Nephron progenitor cell (in vitro differentiated cells): ENCODE measurements around the gene HIVEP2.
A peak's percentile ranks its signal among the peaks of the same experiment; 100 is the strongest.

Experiments
- DNase-seq: peaks from one replicate; pipeline ENCODE4 v3.0.0; 2021
- H3K27ac Mint-ChIP-seq: 2 replicates; pipeline ENCODE4 v1.8.0; 2021; ENCODE audit warnings: mild to moderate bottlenecking, moderate library complexity, mixed read lengths
- H3K27me3 Mint-ChIP-seq: 2 replicates; pipeline ENCODE4 v1.8.0; 2021; ENCODE audit warnings: mild to moderate bottlenecking, low read depth, mixed read lengths; ENCODE audit not compliant: poor library complexity
- H3K36me3 Mint-ChIP-seq: 2 replicates; pipeline ENCODE4 v1.8.0; 2021; ENCODE audit warnings: low read depth, mixed read lengths
- H3K4me1 Mint-ChIP-seq: 2 replicates; pipeline ENCODE4 v1.8.0; 2021; ENCODE audit warnings: mixed read lengths
- H3K4me3 Mint-ChIP-seq: 2 replicates; pipeline ENCODE4 v1.8.0; 2021; ENCODE audit warnings: mild to moderate bottlenecking, moderate library complexity, mixed read lengths
- H3K9me3 Mint-ChIP-seq: 2 replicates; pipeline ENCODE4 v1.8.0; 2021; ENCODE audit warnings: mild to moderate bottlenecking, moderate library complexity, mixed read lengths
- TF ChIP-seq, protein P1 (sequence below): fragments of 200-600 bp; sonication (generic); IDR thresholded peaks from 2 replicates; pipeline ENCODE4 v1.5.0; 2021; ENCODE audit warnings: antibody characterized with exemption

The HIVEP2 gene, protein sequence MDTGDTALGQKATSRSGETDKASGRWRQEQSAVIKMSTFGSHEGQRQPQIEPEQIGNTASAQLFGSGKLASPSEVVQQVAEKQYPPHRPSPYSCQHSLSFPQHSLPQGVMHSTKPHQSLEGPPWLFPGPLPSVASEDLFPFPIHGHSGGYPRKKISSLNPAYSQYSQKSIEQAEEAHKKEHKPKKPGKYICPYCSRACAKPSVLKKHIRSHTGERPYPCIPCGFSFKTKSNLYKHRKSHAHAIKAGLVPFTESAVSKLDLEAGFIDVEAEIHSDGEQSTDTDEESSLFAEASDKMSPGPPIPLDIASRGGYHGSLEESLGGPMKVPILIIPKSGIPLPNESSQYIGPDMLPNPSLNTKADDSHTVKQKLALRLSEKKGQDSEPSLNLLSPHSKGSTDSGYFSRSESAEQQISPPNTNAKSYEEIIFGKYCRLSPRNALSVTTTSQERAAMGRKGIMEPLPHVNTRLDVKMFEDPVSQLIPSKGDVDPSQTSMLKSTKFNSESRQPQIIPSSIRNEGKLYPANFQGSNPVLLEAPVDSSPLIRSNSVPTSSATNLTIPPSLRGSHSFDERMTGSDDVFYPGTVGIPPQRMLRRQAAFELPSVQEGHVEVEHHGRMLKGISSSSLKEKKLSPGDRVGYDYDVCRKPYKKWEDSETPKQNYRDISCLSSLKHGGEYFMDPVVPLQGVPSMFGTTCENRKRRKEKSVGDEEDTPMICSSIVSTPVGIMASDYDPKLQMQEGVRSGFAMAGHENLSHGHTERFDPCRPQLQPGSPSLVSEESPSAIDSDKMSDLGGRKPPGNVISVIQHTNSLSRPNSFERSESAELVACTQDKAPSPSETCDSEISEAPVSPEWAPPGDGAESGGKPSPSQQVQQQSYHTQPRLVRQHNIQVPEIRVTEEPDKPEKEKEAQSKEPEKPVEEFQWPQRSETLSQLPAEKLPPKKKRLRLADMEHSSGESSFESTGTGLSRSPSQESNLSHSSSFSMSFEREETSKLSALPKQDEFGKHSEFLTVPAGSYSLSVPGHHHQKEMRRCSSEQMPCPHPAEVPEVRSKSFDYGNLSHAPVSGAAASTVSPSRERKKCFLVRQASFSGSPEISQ (N-terminal part only)

GRCh38 chr6:142945049-142945445 lies at the start of gene HIVEP2:
Gene HIVEP2, minus strand, starts transcription at chr6:142945176. Its CDS starts 170,438 bp downstream, at chr6:142774738.
- H3K27ac Mint-ChIP-seq = peak within 1 kb of the TSS; percentile 100
- H3K36me3 Mint-ChIP-seq = no peaks in the 10 kb centered on the region
- H3K4me1 Mint-ChIP-seq = peaks cover 52% of the 10 kb centered on the region

GRCh38 chr6:142993977-142994376 lies 49.0 kb upstream of the HIVEP2 start:
- Mint-ChIP-seq H3K4me3 (no peak overlapping the region), H3K4me1 (no peaks in the 10 kb centered on the region), H3K27me3 (no peaks in the 10 kb centered on the region), H3K9me3 (peaks cover 21% of the 10 kb centered on the region), H3K36me3 (no peaks in the 10 kb centered on the region), H3K27ac (no peak overlapping the region)
- no peak for DNase-seq
- TF ChIP-seq, protein P1, sequence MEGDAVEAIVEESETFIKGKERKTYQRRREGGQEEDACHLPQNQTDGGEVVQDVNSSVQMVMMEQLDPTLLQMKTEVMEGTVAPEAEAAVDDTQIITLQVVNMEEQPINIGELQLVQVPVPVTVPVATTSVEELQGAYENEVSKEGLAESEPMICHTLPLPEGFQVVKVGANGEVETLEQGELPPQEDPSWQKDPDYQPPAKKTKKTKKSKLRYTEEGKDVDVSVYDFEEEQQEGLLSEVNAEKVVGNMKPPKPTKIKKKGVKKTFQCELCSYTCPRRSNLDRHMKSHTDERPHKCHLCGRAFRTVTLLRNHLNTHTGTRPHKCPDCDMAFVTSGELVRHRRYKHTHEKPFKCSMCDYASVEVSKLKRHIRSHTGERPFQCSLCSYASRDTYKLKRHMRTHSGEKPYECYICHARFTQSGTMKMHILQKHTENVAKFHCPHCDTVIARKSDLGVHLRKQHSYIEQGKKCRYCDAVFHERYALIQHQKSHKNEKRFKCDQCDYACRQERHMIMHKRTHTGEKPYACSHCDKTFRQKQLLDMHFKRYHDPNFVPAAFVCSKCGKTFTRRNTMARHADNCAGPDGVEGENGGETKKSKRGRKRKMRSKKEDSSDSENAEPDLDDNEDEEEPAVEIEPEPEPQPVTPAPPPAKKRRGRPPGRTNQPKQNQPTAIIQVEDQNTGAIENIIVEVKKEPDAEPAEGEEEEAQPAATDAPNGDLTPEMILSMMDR = no peak

More at GRCh38 chr6:142945049-142945445, at the start of gene HIVEP2:
- H3K4me3 Mint-ChIP-seq = peak within 1 kb of the TSS; percentile 98
- DNase-seq = peak; percentile 86
- peaks cover 4% of the 10 kb centered on the region for H3K27me3 Mint-ChIP-seq
- no peaks in the 10 kb centered on the region for H3K9me3 Mint-ChIP-seq
- TF ChIP-seq, protein P1 = no peak

- no peak overlapping the region for H3K27ac Mint-ChIP-seq
These were observed 42.5 kb upstream of the HIVEP2 start for GRCh38 chr6:142987490-142987889.

GRCh38 chr6:142985281-142985680 lies 40.3 kb upstream of the HIVEP2 start:
- no peaks in the 10 kb centered on the region for H3K27me3 Mint-ChIP-seq
- H3K36me3 Mint-ChIP-seq = peaks cover 5% of the 10 kb centered on the region
- peaks cover 17% of the 10 kb centered on the region for H3K9me3 Mint-ChIP-seq
- TF ChIP-seq, protein P1 = no peak
- H3K27ac Mint-ChIP-seq = no peak overlapping the region
- no peak for DNase-seq
- H3K4me3 Mint-ChIP-seq = no peak overlapping the region
- H3K4me1 Mint-ChIP-seq = no peaks in the 10 kb centered on the region

More at GRCh38 chr6:142987490-142987889, 42.5 kb upstream of the HIVEP2 start:
- TF ChIP-seq, protein P1 = no peak
- Mint-ChIP-seq H3K4me3 (no peak overlapping the region), H3K36me3 (no peaks in the 10 kb centered on the region), H3K9me3 (peaks cover under 1% of the 10 kb centered on the region), H3K27me3 (no peaks in the 10 kb centered on the region), H3K4me1 (no peaks in the 10 kb centered on the region)
- DNase-seq = no peak

GRCh38 chr6:142984386-142984785 lies 39.4 kb upstream of the HIVEP2 start:
- Mint-ChIP-seq H3K9me3 (peaks cover 17% of the 10 kb centered on the region), H3K4me3 (no peak overlapping the region), H3K36me3 (peaks cover 5% of the 10 kb centered on the region), H3K4me1 (no peaks in the 10 kb centered on the region), H3K27ac (no peak overlapping the region), H3K27me3 (no peaks in the 10 kb centered on the region)
- DNase-seq = no peak
- TF ChIP-seq, protein P1 = no peak
